ENCODE results near the gene OGFOD2.

OGFOD2 gene

GRCh38 chr12:122989225-122989839 is 14.3 kb downstream of the OGFOD2 start:
- DNase-seq (ENCODE audit: low spot score): no peak

GRCh38 chr12:122989874-122990419 is 14.9 kb downstream of the OGFOD2 start:
- DNase-seq (ENCODE audit: low spot score): no peak

DNA sequence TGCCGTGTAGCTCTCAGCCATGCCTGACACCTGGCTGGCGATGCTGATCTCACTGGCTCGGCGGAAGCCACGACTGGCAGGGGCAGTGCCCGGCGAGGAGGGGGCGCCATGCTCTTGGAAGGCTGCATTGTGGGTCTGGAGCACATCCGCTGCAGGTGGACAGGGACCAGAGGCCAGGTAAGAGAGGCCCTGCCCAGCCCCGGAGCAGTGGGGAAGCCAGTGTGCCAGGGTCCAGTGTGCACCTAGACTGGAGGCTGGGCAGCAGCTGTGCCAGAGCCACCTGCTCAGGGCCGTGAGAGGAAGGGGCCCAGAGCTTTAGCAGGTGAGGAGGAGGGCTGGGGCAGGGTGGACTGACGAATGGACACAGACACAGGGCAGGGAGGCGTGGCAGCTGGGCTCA is 15.5 kb downstream of the OGFOD2 start:
- DNase-seq (ENCODE audit: low spot score): no peak

DNA sequence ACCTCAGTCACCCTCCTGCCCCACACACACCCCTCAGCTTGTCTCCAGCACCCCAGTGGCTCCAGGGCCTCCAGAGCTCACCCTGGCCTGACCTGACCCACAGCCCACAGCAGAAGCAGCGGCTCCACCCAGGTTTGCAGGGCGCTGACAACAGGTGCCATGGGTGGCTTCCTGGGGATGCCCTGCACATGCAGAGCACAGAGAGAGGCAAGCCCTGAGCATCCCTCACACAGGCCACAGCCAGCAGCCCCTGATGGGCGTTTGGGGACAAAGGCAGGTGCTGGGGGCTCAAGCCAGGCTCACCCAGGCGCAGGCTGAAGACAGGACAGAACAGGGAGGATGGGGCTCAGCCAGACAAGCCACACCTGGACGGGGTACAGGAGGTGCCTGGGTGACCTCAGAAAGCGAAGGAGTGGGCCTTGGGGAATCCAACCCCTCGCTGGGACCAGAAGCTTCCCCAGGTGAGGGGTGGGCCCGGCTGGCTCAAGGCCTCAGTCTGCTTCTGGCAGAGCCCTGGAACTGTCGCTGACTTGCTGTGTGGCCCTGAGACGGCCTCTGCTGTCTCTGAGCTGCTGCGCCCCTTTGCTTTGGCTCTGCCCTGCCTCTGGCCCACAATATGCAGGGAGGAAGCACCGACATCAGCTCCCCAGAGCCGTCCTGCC is 16.0 kb downstream of the OGFOD2 start:
- no peak for DNase-seq (ENCODE audit: low spot score)

DNA sequence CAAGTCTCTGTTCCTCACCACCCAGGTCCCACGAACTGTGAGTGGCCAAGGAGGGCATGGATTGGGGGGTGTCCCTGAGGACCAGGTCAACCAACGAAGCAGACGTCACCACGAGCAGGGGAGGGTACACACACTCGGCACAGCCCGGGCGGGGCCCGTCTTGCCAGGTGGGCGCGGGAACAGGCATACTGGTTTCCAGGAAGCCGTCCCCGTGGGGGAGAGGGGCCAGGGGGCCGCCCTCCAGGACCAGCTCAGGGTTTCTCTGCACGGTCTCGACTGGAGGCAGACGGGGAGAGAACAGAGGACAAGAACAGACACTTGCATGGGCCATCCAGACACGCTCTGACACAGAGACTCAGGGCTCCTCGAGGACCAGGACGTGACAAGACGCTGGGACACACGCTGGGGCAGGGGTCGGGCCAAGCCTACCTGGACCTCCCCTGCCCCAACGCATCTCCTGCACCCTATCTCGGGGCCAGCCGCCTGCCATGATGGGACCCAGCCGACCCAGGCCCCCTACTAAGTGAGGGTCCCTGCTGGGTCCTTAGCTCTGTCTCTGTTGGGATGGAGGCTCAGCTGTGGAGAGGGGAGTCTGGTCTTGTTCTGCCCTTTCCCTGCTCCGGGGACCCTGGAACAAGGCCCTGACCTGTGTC is 16.7 kb downstream of the OGFOD2 start:
- no peak for DNase-seq (ENCODE audit: low spot score)

- no peak for DNase-seq (ENCODE audit: low spot score)
Measured at GRCh38 chr12:122992386-122992785, 17.3 kb downstream of the OGFOD2 start.

DNA sequence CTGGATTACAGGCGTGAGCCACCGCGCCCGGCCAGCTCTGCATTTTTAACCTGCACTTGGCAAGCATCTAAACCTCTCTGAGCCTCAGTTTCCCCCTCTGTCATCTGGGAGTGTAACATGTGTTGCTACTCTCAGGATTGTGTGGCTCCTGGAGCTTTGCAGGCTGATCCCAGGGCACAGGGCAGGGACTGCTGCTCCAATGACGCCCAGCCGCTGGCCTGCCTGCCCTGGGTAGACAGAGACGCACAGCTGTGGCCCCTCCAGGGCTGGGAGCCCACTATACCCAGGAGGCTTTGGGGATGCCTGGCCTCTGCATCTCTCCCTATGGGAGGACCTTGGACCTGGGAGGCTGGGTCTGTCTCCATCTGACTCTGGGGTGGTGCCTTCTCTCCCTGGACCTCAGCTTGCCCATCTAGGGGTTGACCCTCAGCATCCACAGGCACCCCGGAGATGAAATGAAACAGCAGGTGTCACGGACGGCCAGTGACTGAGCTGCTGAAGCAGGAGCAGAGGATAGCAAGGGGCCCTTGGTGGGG is 19.2 kb downstream of the OGFOD2 start:
- DNase-seq (ENCODE audit: low spot score): no peak

GRCh38 chr12:122994781-122995502 is 19.9 kb downstream of the OGFOD2 start:
- no peak for DNase-seq (ENCODE audit: low spot score)

- DNase-seq (ENCODE audit: low spot score): no peak
Measured at GRCh38 chr12:122995503-122996187, 20.6 kb downstream of the OGFOD2 start.

GRCh38 chr12:122996188-122996601 is 21.2 kb downstream of the OGFOD2 start:
- no peak for DNase-seq (ENCODE audit: low spot score)

GRCh38 chr12:122996621-122997342 is 21.7 kb downstream of the OGFOD2 start:
- no peak for DNase-seq (ENCODE audit: low spot score)

GRCh38 chr12:122997343-122998250 is 22.6 kb downstream of the OGFOD2 start:
- DNase-seq (ENCODE audit: low spot score): no peak

DNA sequence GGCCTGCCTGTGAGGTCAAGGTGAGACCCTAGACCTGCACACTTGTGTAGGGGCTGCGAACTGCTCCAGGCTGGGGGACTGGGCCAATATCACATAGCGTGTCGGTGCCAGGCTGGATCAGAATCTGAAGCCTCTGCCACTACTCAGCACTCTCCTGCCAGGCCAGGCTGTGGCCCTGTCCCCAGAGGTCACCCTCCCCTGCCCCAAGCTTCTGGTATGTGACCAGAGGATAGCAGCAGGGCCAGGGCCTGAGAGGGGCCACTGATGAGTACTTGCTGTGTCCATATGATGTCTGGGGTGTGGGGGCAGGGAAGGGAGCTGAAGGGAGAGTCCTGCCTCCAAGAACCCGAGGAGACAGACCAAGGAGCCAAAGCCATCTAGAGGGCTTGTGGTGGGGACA is 23.3 kb downstream of the OGFOD2 start:
- DNase-seq (ENCODE audit: low spot score): no peak

GRCh38 chr12:122999196-122999946 is 24.3 kb downstream of the OGFOD2 start:
- DNase-seq (ENCODE audit: low spot score): no peak

- no peak for DNase-seq (ENCODE audit: low spot score)
Measured at GRCh38 chr12:122999986-123000420, 25.0 kb downstream of the OGFOD2 start.

GRCh38 chr12:123000578-123000977 is 25.5 kb downstream of the OGFOD2 start:
- DNase-seq (ENCODE audit: low spot score): no peak

DNA sequence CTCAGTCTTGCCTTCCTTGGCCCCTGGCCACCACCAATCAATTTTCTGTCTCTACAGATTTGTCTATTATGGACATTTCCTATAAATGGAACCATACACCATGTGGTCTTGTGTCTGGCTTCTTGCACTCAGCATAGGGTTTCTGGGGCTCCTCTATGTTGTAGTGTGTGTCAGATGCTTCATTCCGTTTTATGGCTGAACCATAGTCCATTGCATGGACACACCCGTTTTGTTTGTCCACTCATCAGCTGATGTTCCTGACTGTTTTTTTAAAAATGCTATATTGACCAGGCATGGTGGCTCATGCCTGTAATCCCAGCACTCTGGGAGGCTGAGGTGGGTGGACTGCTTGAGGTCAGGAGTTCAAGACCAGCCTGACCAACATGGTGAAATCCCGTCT is 26.4 kb downstream of the OGFOD2 start:
- DNase-seq (ENCODE audit: low spot score): no peak

DNA sequence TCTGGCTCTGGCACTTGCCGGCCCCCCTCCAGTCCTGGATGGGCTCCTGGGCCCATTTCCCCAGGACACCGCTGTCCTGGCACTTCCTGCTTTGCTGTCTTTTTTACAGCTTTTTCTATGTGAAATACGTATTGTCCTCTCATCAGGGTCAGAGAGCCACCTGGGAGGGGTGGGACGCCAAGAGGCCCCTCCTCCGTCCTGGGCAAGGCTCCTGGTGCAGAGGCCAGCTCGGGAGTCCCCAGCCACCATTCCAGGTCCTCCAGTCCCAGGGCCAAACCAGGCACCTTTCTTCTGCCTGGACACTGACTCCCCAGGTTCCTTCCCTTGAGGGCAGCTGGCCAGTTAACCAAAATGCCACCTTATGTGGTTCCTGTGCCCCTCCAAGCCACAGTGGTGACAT is 28.2 kb downstream of the OGFOD2 start:
- no peak for DNase-seq (ENCODE audit: low spot score)

DNA sequence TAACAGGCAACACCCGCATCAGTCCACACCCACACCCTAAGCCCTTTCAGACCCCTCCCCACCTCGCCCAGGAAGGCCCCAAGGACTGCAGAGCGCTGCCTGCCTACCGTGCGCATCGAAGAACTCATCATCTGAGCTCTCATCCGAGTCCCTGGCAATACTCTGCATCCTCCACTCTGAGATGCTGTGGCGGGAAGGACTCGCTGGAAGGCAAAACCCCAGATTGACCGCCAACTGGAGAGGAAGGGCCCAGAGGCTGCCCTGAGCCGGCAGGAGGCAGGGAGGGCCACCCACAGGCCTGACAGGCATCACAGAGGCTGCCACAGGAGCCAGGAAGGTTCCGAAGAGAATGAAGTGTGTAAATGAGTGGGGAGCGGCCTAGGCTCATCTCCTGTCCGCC is 29.2 kb downstream of the OGFOD2 start:
- DNase-seq (ENCODE audit: low spot score): no peak
